ENCODE data around the gene FER.
"Not testable (repeated sequence)": the region's sequence is repeated elsewhere in the genome, so short reads cannot be mapped to it uniquely, and the experiment has no call there.

The FER gene

DNA sequence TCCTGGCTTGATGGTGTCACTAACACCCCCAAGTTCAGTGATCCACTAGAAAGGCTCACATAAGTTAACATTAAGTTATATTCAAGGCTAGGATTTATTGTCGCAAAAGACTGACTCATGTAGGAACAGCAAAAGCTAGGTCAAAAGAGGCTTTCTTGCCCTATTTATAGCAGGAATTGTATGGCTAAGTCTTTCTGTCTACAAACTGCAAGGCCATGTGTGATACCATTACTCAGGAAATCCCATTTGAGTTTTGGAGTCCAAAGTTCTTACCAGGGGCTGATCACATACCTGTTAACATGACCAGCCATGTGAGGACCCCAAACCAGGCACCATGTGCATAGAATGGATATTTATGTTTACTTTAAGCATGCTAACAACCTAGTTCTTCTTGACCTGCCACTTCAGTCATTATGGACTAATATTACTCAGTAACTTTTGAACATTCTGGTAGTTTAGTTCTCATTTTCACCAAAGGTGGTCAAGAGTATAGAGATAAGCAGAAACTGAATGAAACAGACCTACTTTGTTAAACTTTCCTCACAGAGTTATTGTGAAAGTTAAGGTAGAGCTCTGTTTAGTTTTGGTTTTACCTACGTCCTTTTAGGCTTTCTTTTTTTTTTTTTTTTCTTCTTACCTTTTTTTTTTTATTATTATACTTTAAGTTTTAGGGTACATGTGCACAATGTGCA is 281.1 kb downstream of the FER start:
- in situ Hi-C loops (cut with HindIII; ENCODE audit: low sequenced_read_pairs) = no loop called here

DNA sequence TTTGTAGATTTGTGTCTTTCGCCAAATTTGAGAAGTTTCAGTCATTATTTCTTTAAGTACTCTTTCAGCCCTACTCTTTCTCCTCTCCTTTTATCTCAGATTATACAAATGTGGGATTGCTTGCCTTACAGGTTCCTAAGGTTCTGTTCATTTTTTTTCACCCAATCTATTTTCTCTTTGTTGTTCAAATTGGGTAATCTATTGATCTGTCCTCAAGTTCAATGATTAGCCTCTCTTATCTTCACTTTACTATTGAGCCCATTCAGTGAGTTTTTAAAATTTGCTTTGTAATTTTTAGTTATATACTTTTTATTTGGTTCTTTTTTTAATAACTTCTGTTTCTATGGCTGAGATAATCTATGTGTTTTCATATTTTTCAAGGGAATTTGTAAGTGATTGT is 282.1 kb downstream of the FER start:
- in situ Hi-C loops (cut with HindIII; ENCODE audit: low sequenced_read_pairs) = no loop called here

DNA sequence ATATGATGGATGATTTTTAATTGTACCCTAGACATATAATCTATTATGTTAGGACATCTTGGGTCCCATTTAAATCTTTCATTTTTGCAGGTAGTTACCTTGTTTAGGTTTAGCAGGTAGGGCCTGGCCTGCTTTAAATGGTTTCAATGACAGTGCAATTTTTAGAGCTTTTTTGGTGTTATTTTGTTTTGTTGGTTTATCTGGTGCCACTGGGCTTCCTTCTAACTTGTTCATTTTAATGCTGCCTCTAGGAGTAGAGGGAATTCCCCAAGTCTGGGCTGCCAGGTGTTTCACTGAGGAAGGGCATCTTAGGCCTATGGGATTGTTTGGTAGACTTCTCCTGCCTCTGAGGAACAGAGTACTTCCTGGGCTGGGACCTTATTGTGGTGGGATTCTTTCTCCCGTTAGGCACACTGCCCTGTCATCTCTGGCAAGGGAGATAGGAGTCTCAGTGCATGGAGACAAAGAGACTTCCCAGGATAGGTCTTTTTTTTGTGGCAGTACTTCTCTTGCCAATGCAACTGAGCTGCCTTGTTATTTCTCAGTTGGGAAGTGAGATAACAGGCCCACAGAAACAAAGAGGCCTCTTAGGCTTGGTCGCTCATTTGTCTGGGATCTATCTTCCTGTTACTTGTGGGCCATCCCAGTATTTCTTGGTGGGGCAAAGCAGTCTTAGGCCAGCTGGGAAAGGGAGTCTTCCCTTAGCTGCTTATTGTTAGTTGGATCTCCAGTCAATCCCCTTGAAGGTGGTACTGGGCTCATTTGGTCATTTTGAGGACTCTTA is 282.9 kb downstream of the FER start:
- in situ Hi-C loops (cut with HindIII; ENCODE audit: low sequenced_read_pairs) = no loop called here

DNA sequence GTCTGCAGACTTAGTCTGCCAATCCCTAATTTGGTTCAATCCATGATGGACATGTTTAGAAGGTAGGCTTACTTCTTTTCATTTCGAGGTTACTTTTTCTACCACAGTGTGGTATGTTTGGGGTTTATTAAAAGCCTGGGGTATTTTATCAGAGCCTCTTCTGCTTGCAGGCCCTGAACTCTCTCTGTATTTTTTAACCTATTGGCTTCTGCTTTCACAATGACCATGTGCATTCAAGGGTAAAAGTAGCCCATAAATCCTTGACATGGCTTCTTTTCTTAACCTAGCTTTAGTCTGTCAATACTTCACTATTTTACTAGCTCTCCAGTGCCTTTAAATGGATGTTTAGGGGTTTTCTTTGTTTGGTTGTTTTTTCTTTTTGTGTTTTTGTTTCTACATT is 286.6 kb downstream of the FER start:
- in situ Hi-C loops (cut with HindIII; ENCODE audit: low sequenced_read_pairs) = no loop called here

DNA sequence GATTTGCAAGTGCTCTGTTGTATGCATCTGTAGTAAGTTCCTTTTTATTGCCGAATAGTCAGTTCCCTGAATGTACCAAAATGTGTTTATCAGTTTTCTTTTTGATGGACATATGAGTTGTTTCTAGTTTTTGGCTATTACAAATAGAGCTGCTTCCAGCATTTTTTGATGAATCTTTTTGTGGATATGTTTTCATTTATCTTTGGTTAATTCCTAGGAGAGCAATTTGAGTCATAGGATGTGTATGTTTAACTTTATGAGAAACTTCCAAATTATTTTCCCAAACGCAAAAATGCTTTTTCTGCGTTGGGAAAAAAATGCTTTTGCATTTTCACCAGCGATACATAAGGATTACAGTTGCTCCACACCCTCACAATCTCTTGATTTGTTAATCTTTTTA is 287.7 kb downstream of the FER start:
- in situ Hi-C loops (cut with HindIII; ENCODE audit: low sequenced_read_pairs) = no loop called here

DNA sequence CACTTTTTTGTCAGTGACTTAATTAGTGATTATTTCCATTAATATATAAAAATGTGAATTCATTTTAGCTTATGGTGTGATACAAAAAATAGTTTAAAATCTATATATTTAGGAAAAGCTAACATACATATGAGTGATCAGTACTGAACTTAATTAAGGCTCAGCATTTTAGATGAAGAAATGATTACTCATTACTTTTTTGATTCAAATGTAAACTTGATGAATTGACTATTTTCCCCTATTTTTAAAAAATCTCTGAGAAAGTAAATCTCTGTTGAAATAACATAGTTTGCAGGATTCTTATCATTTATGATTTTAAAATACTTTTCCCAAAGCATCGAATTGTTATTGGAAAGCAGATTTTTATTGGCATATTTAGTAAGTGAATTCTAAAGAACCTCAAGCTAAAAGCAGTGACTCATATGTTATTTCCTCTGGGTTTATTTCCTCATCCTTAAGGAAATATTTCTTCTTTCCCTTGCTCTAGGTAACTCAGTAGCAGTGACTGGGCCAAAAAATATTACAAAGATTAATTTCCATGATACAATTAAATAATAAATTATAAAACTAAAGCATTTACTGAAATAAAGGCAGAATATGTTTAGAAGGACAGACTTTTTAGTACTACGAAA is 290.6 kb downstream of the FER start:
- in situ Hi-C loops (cut with HindIII; ENCODE audit: low sequenced_read_pairs) = no loop called here

DNA sequence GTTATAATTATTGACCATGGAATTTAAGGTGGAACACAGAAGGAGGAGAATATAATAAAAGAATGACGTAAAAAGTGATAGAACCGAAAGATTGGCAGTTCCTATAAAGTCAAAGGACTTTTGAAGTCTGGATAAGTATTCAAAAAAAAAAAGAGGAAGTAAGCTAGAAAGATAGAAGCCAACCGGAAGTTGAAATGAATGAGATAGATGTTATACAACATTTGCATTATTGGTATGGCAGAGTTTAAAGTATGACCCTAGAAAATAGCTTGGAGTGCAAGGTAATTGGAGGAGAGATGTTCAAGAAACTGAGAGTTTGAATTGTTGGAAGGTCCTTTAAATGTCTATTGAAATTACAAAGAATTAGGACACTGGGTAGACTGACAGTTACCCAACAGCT is 293.6 kb downstream of the FER start:
- in situ Hi-C loops (cut with HindIII; ENCODE audit: low sequenced_read_pairs) = no loop called here

DNA sequence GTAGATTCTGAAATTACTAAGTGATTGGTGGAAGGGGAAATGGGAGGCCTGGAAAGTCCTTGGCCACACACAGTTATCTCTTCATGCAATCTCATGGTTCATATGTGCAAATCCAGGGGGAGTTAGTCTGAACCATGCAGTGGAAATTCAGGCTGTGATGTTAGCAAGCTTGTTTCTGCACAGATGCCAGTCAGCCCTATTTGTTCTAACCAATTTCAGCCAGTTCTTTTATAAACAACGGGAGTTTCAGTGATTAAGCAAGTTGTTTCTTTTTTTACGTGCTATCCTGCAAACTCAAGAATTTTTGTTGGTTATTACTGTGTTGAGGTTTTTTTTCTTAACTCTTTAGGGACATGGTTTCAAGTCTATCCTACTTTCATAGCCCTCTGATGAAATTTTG is 298.0 kb downstream of the FER start:
- in situ Hi-C loops (cut with HindIII; ENCODE audit: low sequenced_read_pairs) = no loop called here

DNA sequence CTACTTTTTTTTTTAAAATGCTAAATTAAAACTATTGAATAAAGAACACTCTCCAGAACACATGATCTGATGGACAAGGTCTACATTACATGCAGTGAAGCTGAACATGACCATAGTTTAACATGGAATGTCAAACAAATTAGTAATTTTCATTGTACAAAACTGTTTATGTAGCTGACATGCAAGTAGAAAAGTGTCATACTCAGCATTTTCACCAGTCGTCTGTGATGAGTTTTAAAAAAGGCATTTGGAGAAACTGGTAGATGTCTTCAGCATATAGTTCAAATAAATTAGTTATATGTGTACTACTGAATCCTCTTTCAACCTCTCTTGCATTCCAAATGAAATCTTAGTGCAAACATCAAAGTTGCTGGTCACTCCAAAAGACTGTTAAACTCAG is 301.9 kb downstream of the FER start:
- in situ Hi-C loops (cut with HindIII; ENCODE audit: low sequenced_read_pairs) = no loop called here

DNA sequence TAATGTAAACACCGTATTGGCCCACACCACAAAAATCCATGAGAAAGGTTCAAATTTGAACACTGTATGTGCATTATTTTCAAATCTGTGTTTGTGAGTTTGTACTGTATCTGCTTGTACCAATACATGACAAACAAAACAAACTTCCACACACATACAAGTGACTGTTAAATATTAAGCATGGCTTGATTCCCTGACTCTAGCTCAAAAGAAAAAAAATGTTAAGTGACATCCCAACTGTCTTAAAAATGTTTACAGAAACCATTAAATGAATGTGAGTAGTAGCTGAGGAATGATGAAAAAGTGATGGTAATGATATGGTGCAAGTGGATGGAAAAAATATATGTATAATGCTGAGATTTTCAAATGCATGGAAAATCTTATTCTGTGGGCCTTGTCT is 302.6 kb downstream of the FER start:
- in situ Hi-C loops (cut with HindIII; ENCODE audit: low sequenced_read_pairs) = not testable (repeated sequence)

DNA sequence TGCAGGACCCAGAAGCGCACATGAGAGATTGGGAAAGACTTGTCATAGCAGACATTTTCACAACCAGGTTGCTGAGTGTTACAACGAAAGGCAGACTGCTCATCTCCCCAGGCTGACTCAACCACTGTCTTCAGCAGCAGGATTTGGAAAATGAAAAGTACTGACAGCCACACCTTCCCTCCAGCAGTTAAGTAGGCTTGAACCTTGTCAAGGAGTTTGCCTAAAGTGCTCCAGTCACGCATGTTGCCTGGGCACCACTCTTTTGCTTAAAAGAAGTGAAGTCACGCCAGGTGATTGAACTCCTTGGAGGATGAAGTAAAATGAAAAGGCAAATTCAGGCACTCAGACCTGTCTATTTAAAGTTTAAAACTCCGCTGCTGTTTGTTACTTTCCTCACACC is 304.5 kb downstream of the FER start:
- in situ Hi-C loops (cut with HindIII; ENCODE audit: low sequenced_read_pairs) = not testable (repeated sequence)

DNA sequence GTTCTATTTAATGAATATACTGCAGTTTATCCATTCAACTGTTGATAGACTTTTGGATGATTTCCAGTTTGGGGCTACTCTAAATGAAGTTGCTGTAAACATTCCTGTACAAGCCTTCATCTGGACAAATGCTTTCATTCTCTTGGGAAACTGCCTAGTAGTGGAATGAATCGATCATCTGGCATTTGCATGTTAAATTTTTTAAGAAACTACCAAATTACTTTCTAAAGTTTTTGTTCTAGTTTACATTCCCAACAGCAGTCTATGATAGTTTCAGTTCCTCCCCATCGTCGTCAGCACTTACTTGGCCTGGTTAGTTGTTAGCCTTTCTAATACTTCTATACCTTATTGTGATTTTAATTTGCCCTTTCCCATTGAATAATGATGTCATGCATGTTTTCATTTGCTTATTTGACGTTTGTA is 306.3 kb downstream of the FER start:
- in situ Hi-C loops (cut with HindIII; ENCODE audit: low sequenced_read_pairs) = no loop called here

DNA sequence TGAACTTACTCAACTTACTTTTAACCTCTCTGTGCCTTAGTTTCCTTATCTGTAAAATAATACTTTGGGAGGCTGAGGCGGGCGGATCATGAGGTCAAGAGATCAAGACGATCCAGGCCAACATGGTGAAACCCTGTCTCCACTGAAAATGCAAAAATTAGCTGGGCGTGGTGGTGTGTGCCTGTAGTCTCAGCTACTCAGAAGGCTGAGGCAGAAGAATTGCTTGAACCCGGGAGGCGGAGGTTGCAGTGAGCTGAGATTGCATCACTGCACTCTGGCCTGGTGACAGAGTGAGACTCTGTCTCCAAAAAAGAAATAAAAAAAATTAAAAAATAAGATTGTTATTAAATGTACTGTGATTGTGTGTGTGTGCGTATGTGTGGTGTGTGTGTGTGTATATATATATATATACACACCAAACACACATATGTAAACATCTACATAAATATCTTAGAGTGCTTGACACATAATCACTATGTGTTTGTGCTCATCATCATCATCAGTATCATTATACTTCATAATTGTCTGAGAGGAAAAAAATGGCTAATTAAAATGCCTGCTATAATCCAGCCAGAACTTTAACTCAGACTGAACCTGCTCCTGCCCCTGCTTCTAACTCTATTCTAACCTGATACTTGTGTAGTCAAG is 312.8 kb downstream of the FER start:
- in situ Hi-C loops (cut with HindIII; ENCODE audit: low sequenced_read_pairs) = no loop called here

DNA sequence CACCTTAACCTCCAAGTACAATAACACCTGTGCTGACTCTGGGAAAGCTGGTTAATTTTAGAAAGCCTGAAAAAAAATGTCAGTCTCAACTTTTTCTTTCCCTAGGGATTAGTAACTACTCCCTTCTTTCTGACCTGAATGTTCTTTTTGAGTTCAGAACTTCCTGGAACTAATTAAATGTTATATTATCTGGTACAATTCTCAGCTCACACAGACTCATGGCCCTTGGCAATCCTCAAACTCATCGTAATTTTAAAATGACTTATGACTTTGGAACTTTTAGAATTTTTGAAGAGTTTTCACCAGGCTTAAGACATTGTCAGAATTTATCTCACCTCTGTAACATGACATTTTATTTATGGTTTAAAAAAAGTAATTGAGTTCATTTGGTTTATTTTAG is 315.0 kb downstream of the FER start:
- in situ Hi-C loops (cut with HindIII; ENCODE audit: low sequenced_read_pairs) = no loop called here

DNA sequence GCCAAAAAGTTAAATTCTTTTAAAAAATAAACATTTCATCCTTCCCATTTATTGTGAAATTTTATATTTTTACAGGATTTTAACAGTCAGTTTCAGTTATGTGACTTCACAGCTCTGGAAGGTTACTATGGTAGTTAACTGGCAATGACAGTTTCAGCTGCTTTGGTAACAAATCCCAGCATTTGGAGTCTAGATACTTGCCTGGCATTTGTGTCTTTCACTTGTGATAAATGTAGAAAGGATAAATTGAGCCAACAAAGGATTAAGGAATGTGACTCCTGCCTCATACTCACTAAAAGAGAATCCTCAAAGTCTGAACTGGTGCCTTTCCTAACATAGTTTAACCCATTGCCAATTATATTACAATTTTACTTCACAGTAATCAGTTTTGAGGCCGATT is 315.5 kb downstream of the FER start:
- in situ Hi-C loops (cut with HindIII; ENCODE audit: low sequenced_read_pairs) = no loop called here

DNA sequence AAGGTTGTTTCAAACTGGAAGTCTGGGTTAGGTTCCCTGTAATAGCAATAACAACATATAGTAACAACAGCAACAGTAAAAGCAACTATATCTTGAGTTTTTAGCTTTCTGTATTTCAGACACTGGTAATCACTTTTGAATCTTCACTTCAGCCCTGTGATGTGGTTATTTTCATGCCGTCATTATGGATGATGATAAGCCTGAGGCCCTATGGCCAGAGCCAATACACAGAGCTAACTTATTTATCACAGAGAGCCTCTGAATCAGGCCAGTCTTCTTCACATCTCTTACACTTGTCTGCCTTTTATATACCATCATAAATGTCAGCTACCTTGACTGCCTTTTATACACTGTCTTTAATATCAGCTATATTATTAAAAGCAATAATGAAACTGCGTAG is 329.0 kb downstream of the FER start:
- in situ Hi-C loops (cut with HindIII; ENCODE audit: low sequenced_read_pairs) = no loop called here

DNA sequence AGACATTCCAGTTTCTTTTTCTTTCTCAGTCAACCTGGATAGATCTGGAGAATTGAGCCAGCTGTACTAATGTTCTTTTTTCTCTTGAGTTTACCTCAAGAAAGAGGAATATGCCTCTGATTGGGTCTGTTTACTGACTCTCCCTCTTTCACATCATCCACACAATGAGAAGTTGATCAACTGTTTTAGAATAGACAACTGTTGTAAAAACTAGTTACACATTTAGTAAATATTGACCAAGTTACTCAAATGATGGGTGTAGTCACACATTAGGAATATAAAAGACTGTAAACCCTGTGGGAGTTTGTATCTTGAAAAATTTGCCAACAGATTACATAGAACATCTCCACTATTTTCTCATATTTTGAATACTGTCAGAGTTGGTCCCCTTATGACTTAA is 330.8 kb downstream of the FER start:
- in situ Hi-C loops (cut with HindIII; ENCODE audit: low sequenced_read_pairs) = no loop called here

DNA sequence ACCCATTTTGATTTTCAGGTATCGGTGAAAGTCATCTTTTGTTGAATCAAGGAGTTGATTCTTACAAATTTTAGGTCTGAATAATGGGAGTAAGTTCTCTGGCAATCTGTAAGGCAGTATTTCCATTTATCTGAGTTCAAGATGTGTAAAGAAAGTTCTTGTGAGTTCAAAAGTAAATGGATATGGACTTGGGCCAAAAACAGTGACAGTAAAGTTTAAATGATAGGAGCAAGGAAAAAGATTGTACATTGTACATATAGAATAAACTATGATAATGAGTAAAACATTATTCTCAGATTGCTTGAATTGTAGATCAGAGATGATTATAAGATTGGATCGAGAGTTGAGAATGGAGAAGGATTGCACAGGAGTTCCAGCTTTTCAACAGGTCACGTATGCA is 332.8 kb downstream of the FER start:
- in situ Hi-C loops (cut with HindIII; ENCODE audit: low sequenced_read_pairs) = no loop called here

DNA sequence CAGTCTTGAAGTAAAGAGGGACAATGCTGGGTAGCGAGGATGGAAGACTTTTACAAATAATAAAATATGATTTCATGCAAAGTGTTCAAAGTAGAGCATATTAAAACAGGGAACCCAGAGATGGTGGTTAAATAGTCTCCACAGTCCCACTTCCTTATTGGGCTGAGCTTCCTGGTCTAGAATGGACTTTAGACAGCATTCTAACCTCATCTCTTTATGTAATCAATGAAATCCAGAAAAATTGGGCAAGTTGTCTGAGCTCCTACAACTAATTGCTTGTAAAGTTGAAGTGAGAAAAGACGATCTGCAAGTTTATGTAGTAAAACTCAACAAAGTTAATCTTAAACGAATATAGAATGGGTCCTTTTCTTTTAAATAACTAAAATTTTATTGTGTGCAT is 333.2 kb downstream of the FER start:
- in situ Hi-C loops (cut with HindIII; ENCODE audit: low sequenced_read_pairs) = no loop called here

DNA sequence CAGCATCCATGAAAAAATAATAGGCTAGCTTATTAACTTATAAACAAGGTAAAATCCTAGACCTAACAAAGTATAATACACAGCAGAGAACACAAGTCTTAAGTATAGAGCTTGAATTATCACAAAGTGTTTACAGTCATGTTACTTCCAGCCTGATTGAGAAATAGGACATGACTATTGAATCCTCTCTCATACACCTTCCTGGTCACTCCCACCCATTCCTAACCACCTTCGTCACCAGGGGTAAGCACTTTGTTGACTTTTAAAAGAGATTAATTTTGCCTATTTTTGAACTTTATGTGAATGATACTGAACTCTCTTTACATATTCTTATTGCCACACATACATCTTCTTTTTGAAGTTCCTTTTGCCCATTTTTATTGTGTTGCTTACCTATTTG is 336.2 kb downstream of the FER start:
- in situ Hi-C loops (cut with HindIII; ENCODE audit: low sequenced_read_pairs) = no loop called here

DNA sequence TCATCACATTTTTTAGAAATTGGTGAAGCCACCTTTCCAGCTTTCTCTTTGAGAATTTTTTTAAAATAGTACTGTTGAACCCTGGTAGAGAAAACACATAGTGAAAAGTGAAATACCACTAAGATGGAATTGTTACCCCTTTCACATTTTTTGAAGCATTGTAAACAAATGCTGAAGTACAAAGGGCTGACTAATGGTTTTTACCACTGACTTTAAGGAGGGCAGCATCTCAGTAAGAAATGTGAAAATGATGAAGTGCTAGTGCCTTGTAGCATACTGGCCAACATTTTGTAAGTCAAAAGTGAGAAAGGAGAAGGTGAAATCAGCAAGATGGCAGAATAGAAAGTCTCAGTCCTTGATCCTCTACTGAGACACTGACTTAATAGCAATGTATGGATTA is 341.5 kb downstream of the FER start:
- in situ Hi-C loops (cut with HindIII; ENCODE audit: low sequenced_read_pairs) = no loop called here

DNA sequence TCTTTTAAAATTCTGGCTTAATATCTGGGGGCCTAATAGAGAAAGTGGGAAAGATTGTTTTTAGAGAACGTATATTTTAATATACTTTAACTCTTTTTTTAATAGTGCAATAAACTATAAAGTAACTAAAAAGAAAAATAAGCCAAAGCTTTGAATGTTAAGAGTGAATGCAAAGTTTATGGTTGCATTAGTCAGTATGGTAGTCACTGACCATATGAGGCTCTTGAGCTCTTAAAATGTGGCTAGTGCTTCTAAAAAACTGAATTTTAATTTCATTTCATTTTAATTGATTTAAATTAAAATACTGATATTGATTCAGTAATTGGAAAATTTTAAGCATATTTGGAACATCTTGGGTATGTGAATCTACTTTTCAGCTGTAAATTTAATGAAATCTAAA is 351.4 kb downstream of the FER start:
- in situ Hi-C loops (cut with HindIII; ENCODE audit: low sequenced_read_pairs) = no loop called here
